Karpas-422 (cell line): ENCODE measurements around the gene ST6GALNAC6. TPM values are rescaled to one million over a fixed set of nuclear protein-coding genes. Genes with fewer than 3 reads are reported as not detected.

Experiments used
- DNase-seq: peaks from one replicate; pipeline ENCODE4 v3.0.0-alpha.2; 2015
- H2AFZ ChIP-seq: fragments of 200-600 bp; sonication (generic); 2 replicates; pipeline ENCODE4 v1.6.1; 2014; ENCODE audit warnings: antibody characterized with exemption, low read length, mixed read lengths
- H3K27ac ChIP-seq: fragments of 200-600 bp; sonication (generic); 2 replicates; pipeline ENCODE4 v1.5.1; 2014; ENCODE audit warnings: mild to moderate bottlenecking, low read length, moderate library complexity
- H3K27me3 ChIP-seq: fragments of 200-600 bp; sonication (generic); 2 replicates; pipeline ENCODE4 v1.6.1; 2014; ENCODE audit warnings: low read length, mixed read lengths
- H3K36me3 ChIP-seq: fragments of 200-600 bp; sonication (generic); 2 replicates; pipeline ENCODE4 v1.6.1; 2014; ENCODE audit warnings: low read length, mixed read lengths; ENCODE audit not compliant: insufficient read depth
- H3K4me1 ChIP-seq: fragments of 200-600 bp; sonication (generic); 2 replicates; pipeline ENCODE4 v1.6.1; 2014; ENCODE audit warnings: mild to moderate bottlenecking, low read length, mixed read lengths
- H3K4me2 ChIP-seq: fragments of 200-600 bp; sonication (generic); 2 replicates; pipeline ENCODE4 v1.6.1; 2014; ENCODE audit warnings: low read length, low read depth, mild to moderate bottlenecking; ENCODE audit not compliant: poor library complexity, severe bottlenecking
- H3K4me3 ChIP-seq: fragments of 200-600 bp; sonication (generic); 2 replicates; pipeline ENCODE4 v1.5.1; 2014; ENCODE audit warnings: mild to moderate bottlenecking, antibody characterized with exemption, low read length, mixed read lengths
- H3K79me2 ChIP-seq: fragments of 200-600 bp; sonication (generic); 2 replicates; pipeline ENCODE4 v1.6.1; 2014; ENCODE audit warnings: mild to moderate bottlenecking, low read length, mixed read lengths
- H3K9ac ChIP-seq: fragments of 200-600 bp; sonication (generic); 2 replicates; pipeline ENCODE4 v1.6.0; 2014; ENCODE audit warnings: low read length
- H3K9me2 ChIP-seq: fragments of 200-600 bp; sonication (generic), shearing (Covaris generic); replicated peaks from 2 replicates; pipeline ENCODE4 v1.6.0; 2014; ENCODE audit warnings: mild to moderate bottlenecking, low read length, moderate library complexity; ENCODE audit not compliant: insufficient read depth
- H3K9me3 ChIP-seq: fragments of 300-700, 200-600 bp; sonication (generic); 2 replicates; pipeline ENCODE4 v1.6.1; 2014; ENCODE audit warnings: low read length, mixed read lengths
- H4K20me1 ChIP-seq: fragments of 200-600 bp; sonication (generic); 2 replicates; pipeline ENCODE4 v1.6.1; 2014; ENCODE audit warnings: mild to moderate bottlenecking, antibody characterized with exemption, low read length, low read depth; ENCODE audit not compliant: insufficient read depth
- total RNA-seq: library from RNA; depleted of rRNA; stranded (reverse); fragments of >200 nt; shearing (Covaris generic); gene quantifications from 2 replicates; pipeline ENCODE4 v1.2.3, GENCODE V29; 2014; ENCODE audit warnings: low replicate concordance; rRNA removed

ST6GALNAC6 gene
- 21.7 and 55.7 TPM in 2 replicates for total RNA-seq

- H2AFZ ChIP-seq = no peak within 1 kb of the TSS
Observed at GRCh38 chr9:127899128-127899943, at the start of gene ST6GALNAC6. Gene ST6GALNAC6 (minus strand): TSS chr9:127899603. CDS start chr9:127897981, 1,622 bp downstream.

DNA sequence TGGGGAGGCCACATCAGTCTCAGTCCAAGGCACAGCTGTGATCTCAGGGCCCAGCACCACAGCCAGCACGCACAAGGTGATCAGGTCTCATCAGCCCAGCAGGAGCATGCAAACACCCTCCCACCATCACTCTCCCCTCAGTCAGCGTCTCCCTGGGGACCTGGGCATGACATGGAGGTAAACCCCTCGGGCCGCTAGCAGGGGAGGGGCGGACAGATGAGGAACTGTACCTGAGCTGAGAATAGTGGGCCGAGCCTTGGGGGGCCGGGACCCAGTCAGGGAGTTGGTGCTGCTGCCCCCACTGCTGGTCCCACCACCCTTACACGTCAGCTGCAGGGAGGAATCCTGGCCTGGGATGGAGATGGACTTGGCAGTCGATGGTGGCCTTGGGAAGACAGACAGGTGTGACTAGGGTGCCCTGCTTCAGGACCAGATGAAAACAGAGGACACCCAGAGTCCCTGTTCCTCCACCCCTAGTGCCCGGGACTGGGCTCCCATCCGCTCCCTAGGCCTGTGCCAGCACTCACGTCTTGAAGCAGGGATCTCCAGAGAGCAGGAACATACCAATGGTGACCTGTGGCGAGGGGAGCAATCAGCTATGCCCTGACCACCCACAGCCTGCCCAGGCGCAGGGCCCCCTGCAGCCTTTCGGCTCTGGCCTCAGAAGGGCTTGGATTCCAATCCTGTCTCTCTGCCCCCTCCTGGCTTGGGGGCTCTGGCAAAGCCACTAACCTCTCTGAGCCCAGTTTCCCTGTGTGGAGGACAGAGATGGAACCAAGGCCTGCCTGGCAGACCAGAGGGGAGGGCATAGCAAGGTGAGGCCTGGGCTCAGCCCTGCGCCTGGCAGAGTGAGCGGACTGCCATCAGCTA lies 48.7 kb upstream of the ST6GALNAC6 start:
- no peak for DNase-seq
- peaks cover 31% of the 10 kb centered on the region for H3K4me1 ChIP-seq
- no peak overlapping the region for H3K27ac ChIP-seq
- no peaks in the 10 kb centered on the region for H3K79me2 ChIP-seq
- H2AFZ ChIP-seq = no peak overlapping the region
- no peaks in the 10 kb centered on the region for H3K27me3 ChIP-seq
- no peaks in the 10 kb centered on the region for H3K9me2 ChIP-seq
- no peaks in the 10 kb centered on the region for H3K36me3 ChIP-seq
- H3K4me2 ChIP-seq = no peak overlapping the region
- H3K9me3 ChIP-seq = no peaks in the 10 kb centered on the region
- H4K20me1 ChIP-seq = no peaks in the 10 kb centered on the region
- peak overlapping the region; percentile 32 for H3K9ac ChIP-seq
- H3K4me3 ChIP-seq = no peak overlapping the region

More at GRCh38 chr9:127899128-127899943, at the start of gene ST6GALNAC6:
- Histone ChIP-seq H3K4me3 (peak within 1 kb of the TSS; percentile 81), H3K9me3 (no peaks in the 10 kb centered on the region; the same call in 1 of the 2 replicates), H3K79me2 (peaks cover 26% of the 10 kb centered on the region), H3K9ac (peak within 1 kb of the TSS; percentile 86), H3K4me2 (peak within 1 kb of the TSS; percentile 97), H3K4me1 (peaks cover 56% of the 10 kb centered on the region), H4K20me1 (peaks cover 6% of the 10 kb centered on the region; the same call in 1 of the 2 replicates), H3K27ac (peak within 1 kb of the TSS; percentile 77), H3K36me3 (peaks cover 28% of the 10 kb centered on the region), H3K9me2 (no peaks in the 10 kb centered on the region), H3K27me3 (no peaks in the 10 kb centered on the region)
- DNase-seq = peak; percentile 93

DNA sequence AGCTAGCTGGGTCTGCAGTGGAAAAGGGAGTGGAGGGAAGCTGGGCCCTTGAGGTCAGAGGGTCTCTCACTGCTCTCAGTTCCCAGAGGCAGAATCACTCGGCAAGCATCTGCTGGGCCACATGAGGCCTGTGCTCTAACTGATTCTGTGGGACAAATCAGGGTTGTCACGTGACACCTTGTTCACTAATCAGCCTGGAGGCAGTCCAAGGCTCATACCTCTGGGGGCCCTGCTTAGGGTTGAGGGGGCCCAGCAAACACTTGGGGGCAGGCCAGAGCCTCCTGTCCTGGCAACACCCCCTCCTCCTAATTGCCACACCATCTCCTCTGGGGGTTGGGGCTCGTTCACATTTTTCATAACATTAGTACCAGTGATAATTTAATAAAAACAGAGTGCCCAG lies 47.3 kb upstream of the ST6GALNAC6 start:
- H3K9me3 ChIP-seq = no peaks in the 10 kb centered on the region
- H3K9ac ChIP-seq = peak overlapping the region; percentile 29; the same call in 1 of the 2 replicates
- 0 out of 2 replicates have a peak, but pooled peaks cover 4% of the 10 kb centered on the region for H4K20me1 ChIP-seq
- H3K4me1 ChIP-seq = peaks cover 31% of the 10 kb centered on the region
- H3K4me3 ChIP-seq = no peak overlapping the region
- no peaks in the 10 kb centered on the region for H3K79me2 ChIP-seq
- peak overlapping the region; percentile 31; the same call in 1 of the 2 replicates for H3K27ac ChIP-seq
- H2AFZ ChIP-seq = no peak overlapping the region
- H3K36me3 ChIP-seq = no peaks in the 10 kb centered on the region
- H3K9me2 ChIP-seq = no peaks in the 10 kb centered on the region
- no peak for DNase-seq
- no peak overlapping the region for H3K4me2 ChIP-seq
- H3K27me3 ChIP-seq = no peaks in the 10 kb centered on the region

DNA sequence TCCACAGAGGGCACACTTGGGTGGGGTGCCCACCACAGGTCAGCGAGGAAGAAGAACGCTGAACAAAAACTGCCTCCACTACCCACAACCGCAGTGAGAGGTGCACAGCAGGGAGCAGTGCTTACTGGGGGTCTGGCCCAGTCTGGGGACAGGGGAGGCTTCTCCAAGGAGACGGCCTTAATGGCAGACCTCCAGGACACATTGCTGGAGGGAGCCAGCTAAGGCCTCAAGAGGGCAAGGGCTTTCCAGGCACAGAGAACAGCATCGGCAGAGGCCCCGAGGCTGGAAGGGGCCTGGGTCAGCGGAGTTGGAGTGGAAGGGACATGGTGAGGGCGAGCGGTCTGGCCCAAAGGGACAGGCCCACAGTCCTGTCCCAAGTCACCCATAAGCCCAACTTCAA lies 46.5 kb upstream of the ST6GALNAC6 start:
- no peak overlapping the region for H3K4me3 ChIP-seq
- H3K4me2 ChIP-seq = no peak overlapping the region
- H3K27ac ChIP-seq = no peak overlapping the region; the same call in 1 of the 2 replicates
- H3K4me1 ChIP-seq = peaks cover 31% of the 10 kb centered on the region
- H3K9me2 ChIP-seq = no peaks in the 10 kb centered on the region
- H3K27me3 ChIP-seq = no peaks in the 10 kb centered on the region
- no peak overlapping the region for H3K9ac ChIP-seq
- H3K9me3 ChIP-seq = no peaks in the 10 kb centered on the region
- no peaks in the 10 kb centered on the region for H3K36me3 ChIP-seq
- H2AFZ ChIP-seq = no peak overlapping the region
- 0 out of 2 replicates have a peak, but pooled peaks cover 4% of the 10 kb centered on the region for H4K20me1 ChIP-seq
- DNase-seq = no peak
- H3K79me2 ChIP-seq = no peaks in the 10 kb centered on the region

GRCh38 chr9:127945338-127945737 lies 45.9 kb upstream of the ST6GALNAC6 start:
- no peak overlapping the region for H3K27ac ChIP-seq
- H3K36me3 ChIP-seq = no peaks in the 10 kb centered on the region
- peaks cover 31% of the 10 kb centered on the region for H3K4me1 ChIP-seq
- H3K27me3 ChIP-seq = no peaks in the 10 kb centered on the region
- H2AFZ ChIP-seq = no peak overlapping the region
- no peak for DNase-seq
- H3K79me2 ChIP-seq = no peaks in the 10 kb centered on the region
- no peak overlapping the region for H3K4me2 ChIP-seq
- no peak overlapping the region for H3K9ac ChIP-seq
- H3K9me3 ChIP-seq = no peaks in the 10 kb centered on the region
- 0 out of 2 replicates have a peak, but pooled peaks cover 4% of the 10 kb centered on the region for H4K20me1 ChIP-seq
- H3K4me3 ChIP-seq = no peak overlapping the region
- H3K9me2 ChIP-seq = no peaks in the 10 kb centered on the region

GRCh38 chr9:127944586-127945218 lies 45.3 kb upstream of the ST6GALNAC6 start:
- Histone ChIP-seq H3K79me2 (no peaks in the 10 kb centered on the region), H3K27ac (no peak overlapping the region), H3K4me3 (no peak overlapping the region), H3K4me2 (no peak overlapping the region), H3K9me2 (no peaks in the 10 kb centered on the region), H2AFZ (no peak overlapping the region), H3K4me1 (peaks cover 31% of the 10 kb centered on the region), H3K9ac (no peak overlapping the region), H3K27me3 (no peaks in the 10 kb centered on the region), H4K20me1 (0 out of 2 replicates have a peak, but pooled peaks cover 4% of the 10 kb centered on the region), H3K9me3 (no peaks in the 10 kb centered on the region), H3K36me3 (no peaks in the 10 kb centered on the region)
- no peak for DNase-seq

DNA sequence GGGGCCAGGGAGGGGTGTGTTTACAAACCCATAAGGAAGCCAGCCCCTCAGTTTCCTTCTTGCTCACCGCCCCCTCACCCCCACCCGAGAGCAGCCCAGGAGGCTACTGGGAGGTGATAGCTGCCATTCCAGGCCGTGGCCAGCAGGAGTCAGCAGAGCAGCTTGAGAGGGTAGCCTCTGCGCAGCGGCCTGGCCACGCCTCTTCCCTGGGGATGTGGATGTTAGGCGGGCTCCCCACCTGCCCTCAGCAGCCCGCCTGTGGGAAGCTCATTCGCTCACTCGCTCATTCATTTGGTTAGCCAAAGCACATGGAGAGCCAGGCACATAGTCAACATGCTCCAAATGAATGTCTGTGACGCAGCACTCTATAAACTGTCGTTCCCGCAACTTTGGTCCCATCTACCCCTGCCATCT lies 44.3 kb upstream of the ST6GALNAC6 start:
- Histone ChIP-seq H2AFZ (no peak overlapping the region), H3K4me3 (no peak overlapping the region), H3K9me3 (no peaks in the 10 kb centered on the region), H3K79me2 (no peaks in the 10 kb centered on the region), H3K27me3 (no peaks in the 10 kb centered on the region), H3K27ac (no peak overlapping the region), H3K4me2 (peak overlapping the region; percentile 29), H4K20me1 (0 out of 2 replicates have a peak, but pooled peaks cover 4% of the 10 kb centered on the region), H3K9me2 (no peaks in the 10 kb centered on the region), H3K36me3 (no peaks in the 10 kb centered on the region), H3K9ac (no peak overlapping the region), H3K4me1 (peaks cover 31% of the 10 kb centered on the region)
- peak; percentile 95 for DNase-seq
